ENCODE results near the gene INKA1. TPM values are rescaled to one million over a fixed set of nuclear protein-coding genes. Genes with fewer than 3 reads are reported as not detected.
"Not testable (repeated sequence)": the region's sequence is repeated elsewhere in the genome, so short reads cannot be mapped to it uniquely, and the experiment has no call there.

Gene INKA1
- total and polyA plus RNA-seq, 5 donors from 2014 or later: 0.62 to 1.2 (median 0.87) TPM

- Histone ChIP-seq H3K4me1 (ENCODE audit: control insufficient read depth, insufficient read depth, low read length, poor library complexity, severe bottlenecking) (peaks cover 38% of the 10 kb centered on the region), H3K27ac (ENCODE audit: insufficient read depth, low read length, poor library complexity, severe bottlenecking) (no peak overlapping the region), H3K4me3 (ENCODE audit: low read depth, low read length) (peak overlapping the region; percentile 3), H3K9me3 (ENCODE audit: control insufficient read depth in 2 of 2, low read length in 2 of 2) (no peaks in the 10 kb centered on the region), H3K27me3 (ENCODE audit: control insufficient read depth, insufficient read depth, low read length) (no peaks in the 10 kb centered on the region), H3K36me3 (ENCODE audit: control insufficient read depth, insufficient read depth, low read length) (peaks cover 32% of the 10 kb centered on the region)
- H3K36me3 Mint-ChIP-seq: peaks cover 20% of the 10 kb centered on the region
- peaks cover 6 to 68% (median 40%) of the 10 kb centered on the region in 4 donors for H3K4me1 Mint-ChIP-seq
- H3K27me3 Mint-ChIP-seq: no peaks in the 10 kb centered on the region
- no peaks in the 10 kb centered on the region for H3K9me3 Mint-ChIP-seq
- ATAC-seq (ENCODE audit: low read depth in 2 of 2) (no peak), DNase-seq (no peak)
- peak overlapping the region; percentile 62 to 78 (median 64) for H3K27ac Mint-ChIP-seq
- peak overlapping the region; percentile 11 to 74 (median 50) for H3K4me3 Mint-ChIP-seq
Observed at GRCh38 chr3:49780080-49780974, 22.7 kb upstream of the INKA1 start.

- Mint-ChIP-seq H3K4me1 (peaks cover 11 to 70% (median 44%) of the 10 kb centered on the region in 4 donors), H3K36me3 (peaks cover 25% of the 10 kb centered on the region)
Observed at GRCh38 chr3:49780975-49781365, 22.1 kb upstream of the INKA1 start.

GRCh38 chr3:49781415-49782199 is 21.5 kb upstream of the INKA1 start:
- peaks cover 40% of the 10 kb centered on the region for H3K4me1 ChIP-seq (ENCODE audit: control insufficient read depth, insufficient read depth, low read length, poor library complexity, severe bottlenecking)
- Mint-ChIP-seq H3K27me3 (peaks cover 3% of the 10 kb centered on the region), H3K27ac (peak overlapping the region in 1 of 3 donors; percentile 59), H3K4me1 (peaks cover 13 to 70% (median 43%) of the 10 kb centered on the region in 4 donors), H3K4me3 (peak overlapping the region in 3 of 4 donors; percentile 46 to 59 (median 46)), H3K36me3 (peaks cover 23% of the 10 kb centered on the region), H3K9me3 (no peaks in the 10 kb centered on the region)
- no peaks in the 10 kb centered on the region for H3K27me3 ChIP-seq (ENCODE audit: control insufficient read depth, insufficient read depth, low read length)
- ATAC-seq (ENCODE audit: low read depth in 2 of 2): no peak
- peaks cover 25% of the 10 kb centered on the region for H3K36me3 ChIP-seq (ENCODE audit: control insufficient read depth, insufficient read depth, low read length)
- no peak overlapping the region for H3K27ac ChIP-seq (ENCODE audit: insufficient read depth, low read length, poor library complexity, severe bottlenecking)
- no peak overlapping the region for H3K4me3 ChIP-seq (ENCODE audit: low read depth, low read length)
- no peak for DNase-seq
- no peaks in the 10 kb centered on the region for H3K9me3 ChIP-seq (ENCODE audit: control insufficient read depth in 2 of 2, low read length in 2 of 2)

More at GRCh38 chr3:49780975-49781365, 22.1 kb upstream of the INKA1 start:
- not testable (repeated sequence) for H3K9me3 ChIP-seq (ENCODE audit: control insufficient read depth in 2 of 2, low read length in 2 of 2); DNase-seq; H3K27me3 ChIP-seq (ENCODE audit: control insufficient read depth, insufficient read depth, low read length); ATAC-seq (ENCODE audit: low read depth in 2 of 2); H3K27me3 Mint-ChIP-seq; H3K27ac ChIP-seq (ENCODE audit: insufficient read depth, low read length, poor library complexity, severe bottlenecking); H3K9me3 Mint-ChIP-seq
- Histone ChIP-seq H3K4me3 (ENCODE audit: low read depth, low read length) (peak overlapping the region; percentile 3), H3K36me3 (ENCODE audit: control insufficient read depth, insufficient read depth, low read length) (peaks cover 26% of the 10 kb centered on the region), H3K4me1 (ENCODE audit: control insufficient read depth, insufficient read depth, low read length, poor library complexity, severe bottlenecking) (peaks cover 40% of the 10 kb centered on the region)
- Mint-ChIP-seq H3K27ac (peak overlapping the region in 2 of 3 donors; percentile 59 to 62), H3K4me3 (peak overlapping the region in 2 of 4 donors; percentile 46 to 53)

GRCh38 chr3:49782277-49782676 is 20.8 kb upstream of the INKA1 start:
- not testable (repeated sequence) for H3K27ac ChIP-seq (ENCODE audit: insufficient read depth, low read length, poor library complexity, severe bottlenecking); ATAC-seq (ENCODE audit: low read depth in 2 of 2); DNase-seq; H3K9me3 ChIP-seq (ENCODE audit: control insufficient read depth in 2 of 2, low read length in 2 of 2); H3K27me3 Mint-ChIP-seq; H3K27ac Mint-ChIP-seq; H3K9me3 Mint-ChIP-seq; H3K27me3 ChIP-seq (ENCODE audit: control insufficient read depth, insufficient read depth, low read length); H3K4me3 ChIP-seq (ENCODE audit: low read depth, low read length)
- Mint-ChIP-seq H3K4me1 (peaks cover 14 to 70% (median 42%) of the 10 kb centered on the region in 4 donors), H3K36me3 (peaks cover 20% of the 10 kb centered on the region), H3K4me3 (peak overlapping the region in 1 of 4 donors; percentile 75)
- peaks cover 22% of the 10 kb centered on the region for H3K36me3 ChIP-seq (ENCODE audit: control insufficient read depth, insufficient read depth, low read length)
- H3K4me1 ChIP-seq (ENCODE audit: control insufficient read depth, insufficient read depth, low read length, poor library complexity, severe bottlenecking): peaks cover 47% of the 10 kb centered on the region

GRCh38 chr3:49785565-49786356 is 17.3 kb upstream of the INKA1 start:
- Histone ChIP-seq H3K36me3 (ENCODE audit: control insufficient read depth, insufficient read depth, low read length) (peaks cover 12% of the 10 kb centered on the region), H3K4me1 (ENCODE audit: control insufficient read depth, insufficient read depth, low read length, poor library complexity, severe bottlenecking) (peaks cover 39% of the 10 kb centered on the region), H3K27me3 (ENCODE audit: control insufficient read depth, insufficient read depth, low read length) (no peaks in the 10 kb centered on the region), H3K27ac (ENCODE audit: insufficient read depth, low read length, poor library complexity, severe bottlenecking) (peak overlapping the region; percentile 92), H3K4me3 (ENCODE audit: low read depth, low read length) (peak overlapping the region; percentile 91), H3K9me3 (ENCODE audit: control insufficient read depth in 2 of 2, low read length in 2 of 2) (no peaks in the 10 kb centered on the region)
- DNase-seq (peak in 2 of 3 donors; percentile 13 to 51), ATAC-seq (ENCODE audit: low read depth in 2 of 2) (peak; percentile 20 to 22)
- peaks cover 9 to 56% (median 32%) of the 10 kb centered on the region in 4 donors for H3K4me1 Mint-ChIP-seq
- H3K4me3 Mint-ChIP-seq: peak overlapping the region; percentile 93 to 99 (median 96)
- peak overlapping the region; percentile 92 to 97 (median 93) for H3K27ac Mint-ChIP-seq
- peaks cover 16% of the 10 kb centered on the region for H3K36me3 Mint-ChIP-seq
- H3K9me3 Mint-ChIP-seq: no peaks in the 10 kb centered on the region
- H3K27me3 Mint-ChIP-seq: peaks cover 23% of the 10 kb centered on the region

- H3K36me3 ChIP-seq (ENCODE audit: control insufficient read depth, insufficient read depth, low read length): peaks cover 9% of the 10 kb centered on the region
- DNase-seq (peak; percentile 99 to 100 (median 100)), ATAC-seq (ENCODE audit: low read depth in 2 of 2) (peak; percentile 100)
- H3K27ac Mint-ChIP-seq: peak within 1 kb of the TSS; percentile 98 to 100 (median 100)
- no peaks in the 10 kb centered on the region for H3K9me3 ChIP-seq (ENCODE audit: control insufficient read depth in 2 of 2, low read length in 2 of 2)
- peak within 1 kb of the TSS; percentile 91 for H3K4me3 ChIP-seq (ENCODE audit: low read depth, low read length)
- peaks cover 29% of the 10 kb centered on the region for H3K27me3 Mint-ChIP-seq
- no peaks in the 10 kb centered on the region for H3K9me3 Mint-ChIP-seq
- H3K4me3 Mint-ChIP-seq: peak within 1 kb of the TSS; percentile 93 to 99 (median 96)
- H3K4me1 ChIP-seq (ENCODE audit: control insufficient read depth, insufficient read depth, low read length, poor library complexity, severe bottlenecking): peaks cover 31% of the 10 kb centered on the region
- H3K27ac ChIP-seq (ENCODE audit: insufficient read depth, low read length, poor library complexity, severe bottlenecking): peak within 1 kb of the TSS; percentile 92
- H3K36me3 Mint-ChIP-seq: peaks cover 13% of the 10 kb centered on the region
- H3K4me1 Mint-ChIP-seq: peaks cover 9 to 48% (median 27%) of the 10 kb centered on the region in 4 donors
- no peaks in the 10 kb centered on the region for H3K27me3 ChIP-seq (ENCODE audit: control insufficient read depth, insufficient read depth, low read length)
Observed at GRCh38 chr3:49786357-49787181, 16.5 kb upstream of the INKA1 start, which contains the start of gene IP6K1. IP6K1 (minus strand) TSS chr3:49786542; CDS start chr3:49748040, 38,502 bp downstream.

Measured in CD4-positive, CD25-positive, alpha-beta regulatory T cell (primary cell).